SK-N-SH (cell line): Measurements from ENCODE around the gene OR5M10. TPM values are rescaled to one million over a fixed set of nuclear protein-coding genes. Genes with fewer than 3 reads are reported as not detected.

Source experiments
- polyA plus RNA-seq, 3 experiments: library from polyadenylated mRNA; depleted of rRNA; stranded (reverse); fragments of >200 nt; gene quantifications; 2 replicates each; pipeline ENCODE4 v1.2.3, GENCODE V29; 2012

The OR5M10 gene
- polyA plus RNA-seq, 1 of the 3 experiments (the other 2 are of a cell fraction) = not detected

Other genes starting within 250 kb of the OR5M10 start
- not detected in 2 replicates for gene OR8K1, start 231.7 kb downstream of the OR5M10 start, polyA plus RNA-seq (2012; rRNA removed)
- not detected in 2 replicates for gene OR8J1, start 223.4 kb downstream of the OR5M10 start, polyA plus RNA-seq (2012; rRNA removed)
- not detected in 2 replicates for gene OR8U1, start 202.1 kb downstream of the OR5M10 start, polyA plus RNA-seq (2012; rRNA removed)
- not detected in 2 replicates for gene OR5AL1, start 165.0 kb downstream of the OR5M10 start, polyA plus RNA-seq (2012; rRNA removed)
- gene OR5M3, start 104.4 kb downstream of the OR5M10 start, polyA plus RNA-seq (2012; rRNA removed) = not detected in 2 replicates
- gene OR5M8, start 86.4 kb downstream of the OR5M10 start, polyA plus RNA-seq (2012; rRNA removed) = not detected in 2 replicates
- gene OR5M11, start 34.5 kb downstream of the OR5M10 start, polyA plus RNA-seq (2012; rRNA removed) = not detected in 2 replicates
- gene OR5M1, start 37.2 kb upstream of the OR5M10 start, polyA plus RNA-seq (2012; rRNA removed) = not detected in 2 replicates
- not detected in 2 replicates for gene OR5AP2, start 64.7 kb upstream of the OR5M10 start, polyA plus RNA-seq (2012; rRNA removed)
- not detected in 2 replicates for gene OR5AR1, start 86.0 kb upstream of the OR5M10 start, polyA plus RNA-seq (2012; rRNA removed)
- gene OR9G1, start 121.4 kb upstream of the OR5M10 start, polyA plus RNA-seq (2012; rRNA removed) = not detected in 2 replicates
- gene OR9G4, start 171.0 kb upstream of the OR5M10 start, polyA plus RNA-seq (2012; rRNA removed) = not detected in 2 replicates